Muscle of leg (tissue), 11 donors: Measurements from ENCODE around the gene CIB1. TPM values are rescaled to one million over a fixed set of nuclear protein-coding genes. Genes with fewer than 3 reads are reported as not detected.

Source experiments
- DNase-seq: peaks from one replicate; pipeline ENCODE4 v3.0.0; 2013
- H3K27ac ChIP-seq: one replicate; pipeline ENCODE4 v1.5.1; 2013; ENCODE audit warnings: mild to moderate bottlenecking, low read length, control low read depth
- H3K27me3 ChIP-seq: one replicate; pipeline ENCODE4 v1.6.1; 2013; ENCODE audit warnings: low read length; ENCODE audit not compliant: control insufficient read depth, insufficient read depth
- H3K36me3 ChIP-seq: one replicate; pipeline ENCODE4 v1.6.1; 2013; ENCODE audit warnings: low read length; ENCODE audit not compliant: control insufficient read depth, insufficient read depth
- H3K4me1 ChIP-seq: one replicate; pipeline ENCODE4 v1.6.1; 2013; ENCODE audit warnings: low read length; ENCODE audit not compliant: control insufficient read depth, insufficient read depth
- H3K4me3 ChIP-seq: one replicate; pipeline ENCODE4 v1.5.1; 2013; ENCODE audit warnings: low read length, control low read depth
- H3K9me3 ChIP-seq: replicated peaks from 2 replicates; pipeline ENCODE4 v1.6.1; 2013; ENCODE audit warnings: low read depth, low read length; ENCODE audit not compliant: control insufficient read depth
- WGBS: methylation state at CpG from one replicate; pipeline ENCODE4 v1.1.5; 2013; ENCODE audit warnings: missing lambda C conversion rate; ENCODE audit not compliant: insufficient coverage; 5-methylcytosine and 5-hydroxymethylcytosine counted together
- polyA plus RNA-seq, 8 donors: library from polyadenylated mRNA; unstranded; fragments of 120-200 nt; gene quantifications; one replicate each; pipeline versions ENCODE4 v1.2.1 to v1.2.3, GENCODE V29; 2013; ENCODE audit warnings: inconsistent platforms in 1 of 8, low replicate concordance in 1 of 8; ENCODE audit not compliant: insufficient read length in 8 of 8, insufficient read depth in 1 of 8
- total RNA-seq: library from RNA; stranded (reverse); fragments of 120-200 nt; gene quantifications from one replicate; pipeline ENCODE4 v1.2.4, GENCODE V29; 2013

CIB1 gene
- total and polyA plus RNA-seq, 9 donors: 13.2 to 28.0 (median 24.5) TPM

GRCh38 chr15:90243943-90244639 lies 10.3 kb upstream of the CIB1 start:
- Histone ChIP-seq H3K27ac (no peak overlapping the region), H3K4me3 (no peak overlapping the region), H3K36me3 (peaks cover 10% of the 10 kb centered on the region), H3K9me3 (no peaks in the 10 kb centered on the region), H3K27me3 (no peaks in the 10 kb centered on the region), H3K4me1 (no peaks in the 10 kb centered on the region)
- no peak for DNase-seq
- 88% methylated on average over 1 of the region's 10 CpGs for WGBS

DNA sequence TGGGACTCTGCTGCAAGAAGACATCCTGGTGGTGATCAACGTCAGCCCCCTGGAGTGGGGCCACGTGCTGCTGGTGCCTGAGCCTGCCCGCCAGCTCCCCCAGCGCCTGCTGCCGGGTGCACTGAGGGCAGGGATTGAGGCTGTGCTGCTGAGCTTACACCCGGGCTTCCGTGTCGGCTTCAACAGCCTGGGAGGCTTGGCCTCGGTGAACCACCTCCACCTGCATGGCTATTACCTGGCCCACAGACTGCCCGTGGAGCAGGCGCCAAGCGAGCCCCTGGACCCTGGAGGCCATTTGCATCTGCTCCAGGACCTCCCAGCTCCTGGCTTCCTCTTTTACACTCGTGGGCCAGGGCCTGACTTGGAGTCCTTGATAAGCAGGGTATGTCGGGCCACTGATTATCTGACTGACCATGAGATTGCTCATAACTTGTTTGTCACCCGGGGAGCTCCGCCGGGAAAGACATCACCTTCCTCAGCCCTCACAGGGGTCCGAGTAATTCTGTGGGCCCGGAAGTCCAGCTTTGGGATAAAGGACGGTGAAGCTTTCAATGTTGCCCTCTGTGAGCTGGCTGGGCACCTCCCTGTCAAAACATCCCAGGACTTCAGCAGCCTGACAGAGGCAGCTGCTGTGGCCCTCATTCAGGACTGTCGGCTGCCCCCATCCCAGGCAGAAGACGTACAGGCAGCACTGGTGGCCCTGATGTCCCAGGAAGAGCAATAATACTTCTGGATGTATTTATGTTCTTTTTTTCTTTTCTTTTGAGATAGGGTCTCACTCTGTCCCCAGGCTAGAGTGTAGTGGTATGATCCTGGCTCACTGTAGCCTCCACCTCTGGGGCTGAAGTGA lies 7.8 kb upstream of the CIB1 start:
- no peak for DNase-seq
- Histone ChIP-seq H3K4me1 (no peaks in the 10 kb centered on the region), H3K4me3 (no peak overlapping the region), H3K27ac (no peak overlapping the region), H3K36me3 (peaks cover 16% of the 10 kb centered on the region), H3K9me3 (no peaks in the 10 kb centered on the region), H3K27me3 (no peaks in the 10 kb centered on the region)
- whole genome bisulfite sequencing: 87% methylated on average over 21 of the region's 22 CpGs

GRCh38 chr15:90240856-90241255 lies 7.1 kb upstream of the CIB1 start:
- Histone ChIP-seq H3K36me3 (peaks cover 16% of the 10 kb centered on the region), H3K27me3 (no peaks in the 10 kb centered on the region), H3K27ac (no peak overlapping the region), H3K9me3 (no peaks in the 10 kb centered on the region), H3K4me3 (no peak overlapping the region), H3K4me1 (no peaks in the 10 kb centered on the region)
- 80% methylated on average over 8 of the region's 8 CpGs for WGBS
- DNase-seq: no peak

DNA sequence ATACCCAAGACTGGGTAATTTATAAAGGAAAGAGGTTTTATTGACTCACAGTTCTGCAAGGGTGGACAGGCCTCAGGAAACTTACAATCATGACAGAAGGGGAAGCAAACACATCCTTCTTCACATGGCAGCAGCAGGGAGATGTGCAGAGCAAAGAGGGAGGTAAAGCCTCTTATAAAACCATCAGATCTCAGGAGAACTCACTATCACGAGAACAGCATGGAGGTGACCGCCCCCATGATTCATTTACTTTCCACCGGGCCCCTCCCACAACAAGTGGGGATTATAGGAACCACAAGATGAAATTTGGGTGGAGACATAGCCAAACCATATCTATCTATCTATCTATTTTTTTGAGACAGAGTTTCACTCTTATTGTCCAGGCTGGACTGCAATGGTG lies 5.6 kb upstream of the CIB1 start:
- H3K27ac ChIP-seq: no peak overlapping the region
- H3K27me3 ChIP-seq: no peaks in the 10 kb centered on the region
- H3K36me3 ChIP-seq: peaks cover 16% of the 10 kb centered on the region
- H3K9me3 ChIP-seq: no peaks in the 10 kb centered on the region
- H3K4me3 ChIP-seq: no peak overlapping the region
- H3K4me1 ChIP-seq: peaks cover 7% of the 10 kb centered on the region
- no CpG with 5 or more reads among the region's 3 CpGs for WGBS
- no peak for DNase-seq

- WGBS: 3% methylated on average over 40 of the region's 49 CpGs
- H3K36me3 ChIP-seq: peaks cover 25% of the 10 kb centered on the region
- peak; percentile 52 for DNase-seq
- peaks cover 16% of the 10 kb centered on the region for H3K4me1 ChIP-seq
- no peaks in the 10 kb centered on the region for H3K27me3 ChIP-seq
- H3K27ac ChIP-seq: peak within 1 kb of the TSS; percentile 86
- H3K9me3 ChIP-seq: no peaks in the 10 kb centered on the region
- peak within 1 kb of the TSS; percentile 89 for H3K4me3 ChIP-seq
Measured at GRCh38 chr15:90234096-90234988, 601 bp upstream of the CIB1 start, which contains the start of gene GDPGP1. Gene GDPGP1, plus strand, starts transcription at chr15:90234209. Its CDS starts 6,700 bp downstream, at chr15:90240909.

GRCh38 chr15:90232941-90233386 lies 777 bp downstream of the CIB1 start:
- H3K4me1 ChIP-seq: peaks cover 16% of the 10 kb centered on the region
- H3K27ac ChIP-seq: peak overlapping the region; percentile 82
- H3K27me3 ChIP-seq: no peaks in the 10 kb centered on the region
- peaks cover 31% of the 10 kb centered on the region for H3K36me3 ChIP-seq
- no peak for DNase-seq
- WGBS: 16% methylated on average over 8 of the region's 9 CpGs
- peak overlapping the region; percentile 89 for H3K4me3 ChIP-seq
- no peaks in the 10 kb centered on the region for H3K9me3 ChIP-seq

DNA sequence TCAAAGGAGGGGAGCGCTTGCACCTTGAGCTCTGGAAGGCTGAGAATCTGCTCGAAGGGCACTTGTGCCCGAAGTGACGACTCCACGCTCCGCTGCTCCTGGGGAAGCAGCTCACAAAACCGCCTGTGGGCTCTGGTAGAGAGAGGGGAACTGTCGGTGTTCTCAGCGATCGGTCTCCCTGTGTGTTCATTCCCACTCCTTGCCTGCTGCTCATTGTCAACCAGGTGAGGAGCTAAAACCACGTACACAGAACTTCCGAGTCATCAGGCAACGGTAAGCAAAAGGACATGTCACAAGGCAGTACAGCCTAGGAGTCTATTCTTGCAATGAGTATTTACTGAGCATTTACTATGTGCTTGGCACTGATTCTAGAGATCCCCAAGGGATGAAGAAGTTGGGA lies 1.5 kb downstream of the CIB1 start:
- Histone ChIP-seq H3K36me3 (peaks cover 38% of the 10 kb centered on the region), H3K27me3 (no peaks in the 10 kb centered on the region), H3K9me3 (no peaks in the 10 kb centered on the region), H3K4me1 (peaks cover 16% of the 10 kb centered on the region), H3K4me3 (no peak overlapping the region), H3K27ac (no peak overlapping the region)
- WGBS: 83% methylated on average over 12 of the region's 13 CpGs
- DNase-seq: no peak

DNA sequence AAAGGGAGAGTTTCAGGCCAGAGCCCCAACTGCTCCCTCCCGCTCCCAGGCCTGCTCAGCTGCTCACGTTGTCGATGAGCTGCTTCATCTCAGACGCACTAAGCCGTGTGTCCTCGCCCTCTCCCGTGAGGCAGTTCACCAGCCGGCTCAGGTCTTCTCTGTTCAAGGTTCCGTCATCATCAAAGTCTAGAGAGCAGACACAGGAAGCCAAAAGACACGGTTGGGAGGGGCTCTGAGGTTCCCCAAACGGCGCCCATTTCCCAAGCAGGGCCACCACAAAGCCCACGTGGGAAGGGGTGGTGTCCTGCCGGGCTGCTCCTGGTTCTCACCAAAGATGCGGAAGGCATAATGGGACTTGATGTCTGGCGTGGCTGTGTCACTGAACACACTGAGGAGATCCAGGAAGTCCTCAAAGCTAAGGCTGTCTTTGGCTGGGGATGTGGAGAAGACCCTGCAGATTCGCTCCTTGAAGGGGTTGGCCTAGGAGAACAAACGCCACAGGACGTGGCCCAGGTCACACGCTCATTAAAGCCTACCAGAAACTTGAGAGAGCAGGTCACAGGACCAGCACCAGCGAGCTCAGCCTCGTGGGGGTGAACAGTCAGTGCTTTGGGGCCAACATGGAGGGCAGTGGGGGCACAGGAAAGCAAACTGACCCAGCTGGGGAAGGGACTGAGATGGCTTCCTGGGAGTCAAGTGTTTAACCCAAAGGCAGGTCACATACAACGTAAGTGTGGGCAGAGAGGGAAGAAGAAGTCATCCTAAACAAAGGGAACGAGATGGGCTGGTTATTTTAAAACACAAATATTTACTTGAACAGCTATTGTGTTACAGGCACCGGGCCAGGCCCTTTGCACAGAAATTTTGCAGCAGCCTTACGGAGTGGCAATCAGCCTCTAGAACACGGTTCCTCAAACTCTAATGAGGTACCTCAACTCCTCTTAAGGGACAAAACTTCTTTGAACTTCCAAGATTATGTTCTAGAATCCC lies 2.4 kb downstream of the CIB1 start:
- peaks cover 16% of the 10 kb centered on the region for H3K4me1 ChIP-seq

DNA sequence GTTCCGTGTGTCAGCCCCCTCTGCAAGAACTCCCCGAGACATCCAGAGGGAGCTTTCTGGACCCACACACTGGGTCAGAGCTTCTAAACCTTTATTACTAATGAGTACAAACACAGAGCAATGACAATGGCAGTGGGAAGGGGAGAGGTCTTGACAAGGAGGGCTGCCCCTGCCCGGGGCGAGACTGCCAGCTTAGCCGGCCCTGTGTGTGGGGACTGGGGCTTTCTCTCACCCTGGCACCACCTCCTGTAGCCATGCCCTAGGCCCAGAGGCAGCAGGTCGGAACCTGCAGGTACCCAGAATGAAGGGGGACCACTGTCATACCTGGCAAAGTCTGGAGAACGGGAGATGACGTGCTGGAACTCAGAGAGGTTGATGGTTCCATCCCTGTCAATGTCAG lies 3.1 kb downstream of the CIB1 start:
- Histone ChIP-seq H3K4me1 (peaks cover 16% of the 10 kb centered on the region), H3K4me3 (no peak overlapping the region), H3K27ac (no peak overlapping the region), H3K27me3 (no peaks in the 10 kb centered on the region), H3K36me3 (peaks cover 41% of the 10 kb centered on the region), H3K9me3 (no peaks in the 10 kb centered on the region)
- WGBS: 89% methylated on average over 3 of the region's 8 CpGs
- DNase-seq: no peak

More for the DNA sequence above, 2.4 kb downstream of the CIB1 start:
- H3K36me3 ChIP-seq: peaks cover 38% of the 10 kb centered on the region
- H3K27me3 ChIP-seq: no peaks in the 10 kb centered on the region
- WGBS: 66% methylated on average over 19 of the region's 27 CpGs
- peak; percentile 21 for DNase-seq
- no peak overlapping the region for H3K4me3 ChIP-seq
- no peak overlapping the region for H3K27ac ChIP-seq
- H3K9me3 ChIP-seq: no peaks in the 10 kb centered on the region
